ENCODE measurements around the gene APOC4.
"Not testable (repeated sequence)": the region's sequence is repeated elsewhere in the genome, so short reads cannot be mapped to it uniquely, and the experiment has no call there.

APOC4 gene

GRCh38 chr19:44942067-44942571 lies at the start of gene APOC4:
Gene APOC4 (plus strand): TSS chr19:44942237. CDS start chr19:44942278, 41 bp downstream.
- DNase-seq, result no peak

GRCh38 chr19:44892932-44893331 lies 49.1 kb upstream of the APOC4 start:
- no peak for DNase-seq

- no peak for DNase-seq
Measured at GRCh38 chr19:44893332-44894051, 48.5 kb upstream of the APOC4 start.

- DNase-seq, result no peak
Measured at GRCh38 chr19:44894052-44894400, 48.0 kb upstream of the APOC4 start.

GRCh38 chr19:44894946-44895345 lies 47.1 kb upstream of the APOC4 start:
- no peak for DNase-seq

- DNase-seq, result no peak
Measured at GRCh38 chr19:44897835-44898234, 44.2 kb upstream of the APOC4 start.

GRCh38 chr19:44900328-44901244 lies 41.5 kb upstream of the APOC4 start:
- no peak for DNase-seq

- no peak for DNase-seq
Measured at GRCh38 chr19:44903216-44903601, 38.8 kb upstream of the APOC4 start.

- DNase-seq, result peak; percentile 62
Measured at GRCh38 chr19:44903602-44904425, 38.2 kb upstream of the APOC4 start.

GRCh38 chr19:44904426-44904994 lies 37.5 kb upstream of the APOC4 start:
- no peak for DNase-seq

GRCh38 chr19:44905437-44906160 lies 36.4 kb upstream of the APOC4 start, which contains the start of gene APOE:
Gene APOE (plus strand): TSS chr19:44905796. CDS start chr19:44906625, 829 bp downstream.
- DNase-seq, result no peak

- DNase-seq, result no peak
Measured at GRCh38 chr19:44907613-44908012, 34.4 kb upstream of the APOC4 start.

GRCh38 chr19:44908074-44908835 lies 33.8 kb upstream of the APOC4 start:
- DNase-seq, result no peak

- DNase-seq, result no peak
Measured at GRCh38 chr19:44908836-44909261, 33.2 kb upstream of the APOC4 start.

GRCh38 chr19:44909775-44910174 lies 32.3 kb upstream of the APOC4 start:
- no peak for DNase-seq

- not testable (repeated sequence) for DNase-seq
Measured at GRCh38 chr19:44911896-44912295, 30.1 kb upstream of the APOC4 start.

- no peak for DNase-seq
Measured at GRCh38 chr19:44912854-44913253, 29.2 kb upstream of the APOC4 start.

GRCh38 chr19:44913512-44914432 lies 28.3 kb upstream of the APOC4 start:
- not testable (repeated sequence) for DNase-seq

- peak; percentile 65 for DNase-seq
Measured at GRCh38 chr19:44914433-44915206, 27.4 kb upstream of the APOC4 start, which contains the start of gene APOC1. Gene APOC1 (plus strand): TSS chr19:44914608. CDS start chr19:44914892, 284 bp downstream.
